ENCODE measurements around the gene PTPN4. TPM values are rescaled to one million over a fixed set of nuclear protein-coding genes. Genes with fewer than 3 reads are reported as not detected.

PTPN4 gene, protein sequence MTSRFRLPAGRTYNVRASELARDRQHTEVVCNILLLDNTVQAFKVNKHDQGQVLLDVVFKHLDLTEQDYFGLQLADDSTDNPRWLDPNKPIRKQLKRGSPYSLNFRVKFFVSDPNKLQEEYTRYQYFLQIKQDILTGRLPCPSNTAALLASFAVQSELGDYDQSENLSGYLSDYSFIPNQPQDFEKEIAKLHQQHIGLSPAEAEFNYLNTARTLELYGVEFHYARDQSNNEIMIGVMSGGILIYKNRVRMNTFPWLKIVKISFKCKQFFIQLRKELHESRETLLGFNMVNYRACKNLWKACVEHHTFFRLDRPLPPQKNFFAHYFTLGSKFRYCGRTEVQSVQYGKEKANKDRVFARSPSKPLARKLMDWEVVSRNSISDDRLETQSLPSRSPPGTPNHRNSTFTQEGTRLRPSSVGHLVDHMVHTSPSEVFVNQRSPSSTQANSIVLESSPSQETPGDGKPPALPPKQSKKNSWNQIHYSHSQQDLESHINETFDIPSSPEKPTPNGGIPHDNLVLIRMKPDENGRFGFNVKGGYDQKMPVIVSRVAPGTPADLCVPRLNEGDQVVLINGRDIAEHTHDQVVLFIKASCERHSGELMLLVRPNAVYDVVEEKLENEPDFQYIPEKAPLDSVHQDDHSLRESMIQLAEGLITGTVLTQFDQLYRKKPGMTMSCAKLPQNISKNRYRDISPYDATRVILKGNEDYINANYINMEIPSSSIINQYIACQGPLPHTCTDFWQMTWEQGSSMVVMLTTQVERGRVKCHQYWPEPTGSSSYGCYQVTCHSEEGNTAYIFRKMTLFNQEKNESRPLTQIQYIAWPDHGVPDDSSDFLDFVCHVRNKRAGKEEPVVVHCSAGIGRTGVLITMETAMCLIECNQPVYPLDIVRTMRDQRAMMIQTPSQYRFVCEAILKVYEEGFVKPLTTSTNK
- total RNA-seq: 10 to 100 TPM; 23.1 to 35.4 (median 30.1) TPM
- long read RNA-seq, donor 1, full-length matches to known transcripts: 2 of 8 reads
- long read RNA-seq, donor 1, partial matches to known transcripts: 1 of 8 reads
- long read RNA-seq, donor 1, other reads (novel, unspliced or antisense): 5 of 8 reads
- long read RNA-seq, donor 2, partial matches to known transcripts: 0 of 4 reads
- long read RNA-seq, donor 2, other reads (novel, unspliced or antisense): 4 of 4 reads

DNA sequence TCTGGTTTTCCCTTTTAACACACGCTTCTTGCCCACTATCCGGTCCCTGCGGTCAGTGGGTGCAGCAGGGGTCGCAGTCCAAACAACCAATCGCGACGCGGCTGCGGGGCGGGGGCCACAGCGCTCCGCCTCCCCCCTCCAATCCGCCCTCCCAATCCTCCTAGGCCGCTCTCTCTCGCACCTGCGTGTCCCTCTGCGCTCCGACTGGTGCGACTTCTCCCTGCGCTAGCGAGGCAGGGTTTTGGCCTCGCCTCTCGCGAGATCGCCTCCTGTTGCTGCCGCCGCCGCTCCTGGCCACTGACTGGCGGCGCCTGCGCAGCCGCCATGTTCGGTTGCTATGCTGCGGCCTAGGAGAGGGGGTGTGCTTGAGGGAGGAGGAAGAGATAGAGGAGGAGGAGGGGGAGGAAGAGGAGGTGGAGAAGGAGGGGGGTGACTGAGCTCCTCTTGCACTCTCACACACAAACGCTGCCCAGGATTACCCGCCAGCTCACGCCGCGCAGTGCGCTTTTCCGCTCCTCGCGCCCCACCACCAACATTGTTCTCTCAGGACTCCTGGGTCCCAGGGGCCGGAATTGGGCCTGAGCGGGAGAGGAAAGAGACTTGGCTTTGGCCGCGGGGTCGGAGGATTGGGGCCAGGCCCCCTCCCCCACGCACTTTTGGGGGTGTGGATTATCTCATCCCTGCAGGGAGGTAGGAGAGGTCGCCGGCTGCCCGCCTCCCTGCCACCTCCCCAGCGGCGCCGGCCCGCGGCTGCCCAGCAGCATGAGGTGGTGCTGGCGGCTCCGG, at the start of gene PTPN4:
TSS of gene PTPN4 (plus strand) at position 472 of the 786 bp plus-strand sequence. CDS start 49,932 bp downstream, outside the sequence.
- H3K9me3 ChIP-seq: no peaks in the 10 kb centered on the region
- intact Hi-C loops (cut with DNase I, micrococcal nuclease): loop anchor here in 1 of 2 donors (10.0 kb wide), 2 partner anchors 65 to 415 kb away; no protein-coding TSS in a partner anchor
- H3K36me3 ChIP-seq (ENCODE audit: low read depth): no peaks in the 10 kb centered on the region
- H3K4me1 ChIP-seq (ENCODE audit: low read depth): peaks cover 6% of the 10 kb centered on the region
- peak; percentile 97 for ATAC-seq
- H3K4me3 ChIP-seq: peak within 1 kb of the TSS; percentile 71
- DNase-seq: peak; percentile 96 to 99 (median 98)
- TF ChIP-seq, protein P1, sequence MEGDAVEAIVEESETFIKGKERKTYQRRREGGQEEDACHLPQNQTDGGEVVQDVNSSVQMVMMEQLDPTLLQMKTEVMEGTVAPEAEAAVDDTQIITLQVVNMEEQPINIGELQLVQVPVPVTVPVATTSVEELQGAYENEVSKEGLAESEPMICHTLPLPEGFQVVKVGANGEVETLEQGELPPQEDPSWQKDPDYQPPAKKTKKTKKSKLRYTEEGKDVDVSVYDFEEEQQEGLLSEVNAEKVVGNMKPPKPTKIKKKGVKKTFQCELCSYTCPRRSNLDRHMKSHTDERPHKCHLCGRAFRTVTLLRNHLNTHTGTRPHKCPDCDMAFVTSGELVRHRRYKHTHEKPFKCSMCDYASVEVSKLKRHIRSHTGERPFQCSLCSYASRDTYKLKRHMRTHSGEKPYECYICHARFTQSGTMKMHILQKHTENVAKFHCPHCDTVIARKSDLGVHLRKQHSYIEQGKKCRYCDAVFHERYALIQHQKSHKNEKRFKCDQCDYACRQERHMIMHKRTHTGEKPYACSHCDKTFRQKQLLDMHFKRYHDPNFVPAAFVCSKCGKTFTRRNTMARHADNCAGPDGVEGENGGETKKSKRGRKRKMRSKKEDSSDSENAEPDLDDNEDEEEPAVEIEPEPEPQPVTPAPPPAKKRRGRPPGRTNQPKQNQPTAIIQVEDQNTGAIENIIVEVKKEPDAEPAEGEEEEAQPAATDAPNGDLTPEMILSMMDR (IDR thresholded peaks at IDR 0.05): no peak

DNA sequence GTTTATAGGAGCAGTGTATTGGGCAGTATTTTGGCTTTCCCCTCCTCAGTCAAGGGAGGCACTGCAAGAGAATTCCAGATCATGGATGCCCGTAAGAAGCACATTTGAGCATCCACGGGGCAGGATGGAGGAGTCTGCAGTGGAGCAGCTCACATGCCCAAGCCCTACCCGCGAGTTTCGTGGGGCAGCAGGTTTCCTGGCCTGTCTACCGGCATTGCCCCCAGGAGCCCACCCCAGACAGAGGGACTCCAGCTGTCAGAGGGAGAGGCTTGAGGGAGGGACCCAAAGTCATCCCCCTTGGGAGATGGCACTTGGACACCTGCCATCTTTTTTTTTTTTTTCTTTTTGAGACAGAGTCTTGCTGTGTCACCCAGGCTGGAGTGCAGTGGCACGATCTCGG, 49.4 kb upstream of the PTPN4 start:
- intact Hi-C loops (cut with DNase I, micrococcal nuclease): no loop called here
- Histone ChIP-seq H3K4me1 (ENCODE audit: low read depth) (no peaks in the 10 kb centered on the region), H3K9me3 (no peaks in the 10 kb centered on the region), H3K4me3 (no peak overlapping the region), H3K36me3 (ENCODE audit: low read depth) (no peaks in the 10 kb centered on the region)
- TF ChIP-seq, protein P1 (IDR thresholded peaks at IDR 0.05): no peak
- ATAC-seq (no peak), DNase-seq (no peak)

DNA sequence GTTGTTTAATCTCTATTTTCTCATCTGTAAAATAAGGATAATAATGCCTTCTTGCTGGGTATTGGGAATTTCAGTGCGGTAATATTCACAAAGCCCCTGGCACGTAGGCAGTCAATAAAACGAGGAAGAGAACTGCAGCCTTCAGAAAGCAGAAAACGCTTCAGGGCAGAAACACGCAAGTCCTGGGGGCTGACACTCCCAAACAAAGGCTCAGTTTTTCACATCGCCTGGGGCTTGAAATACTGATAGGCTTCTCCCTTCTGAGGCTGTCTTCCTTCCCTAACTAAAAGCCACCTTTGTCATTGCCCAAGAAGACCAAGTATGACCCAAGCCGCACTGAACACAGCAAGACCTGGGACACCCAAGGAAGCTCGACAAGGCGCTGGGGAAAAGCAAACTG, 48.4 kb upstream of the PTPN4 start:
- no peaks in the 10 kb centered on the region for H3K4me1 ChIP-seq (ENCODE audit: low read depth)
- TF ChIP-seq, protein P1 (IDR thresholded peaks at IDR 0.05): no peak
- H3K36me3 ChIP-seq (ENCODE audit: low read depth): no peaks in the 10 kb centered on the region
- ATAC-seq: no peak
- H3K9me3 ChIP-seq: no peaks in the 10 kb centered on the region
- intact Hi-C loops (cut with DNase I, micrococcal nuclease): no loop called here
- no peak for DNase-seq
- H3K4me3 ChIP-seq: no peak overlapping the region

DNA sequence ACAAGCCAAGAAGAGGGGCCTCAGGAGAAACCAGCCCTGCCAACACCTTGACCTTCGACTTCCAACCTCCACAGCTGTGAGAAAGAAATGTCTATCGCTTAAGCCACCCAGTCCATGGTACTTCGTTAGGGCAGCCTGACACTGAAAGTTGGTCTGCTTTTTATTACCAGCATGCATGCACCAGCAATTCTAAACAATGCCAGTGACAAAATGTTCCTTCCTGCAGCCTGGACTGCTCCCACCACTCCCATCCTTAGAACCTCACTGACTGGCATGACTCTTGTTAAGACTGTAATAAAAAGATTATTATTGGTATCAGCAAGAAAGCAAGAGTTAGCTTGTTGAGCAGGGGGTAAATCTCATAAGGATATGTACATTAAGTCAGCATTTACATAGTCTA, 47.2 kb upstream of the PTPN4 start:
- no peak for DNase-seq

More for the DNA sequence above, 47.2 kb upstream of the PTPN4 start:
- TF ChIP-seq, protein P1 (IDR thresholded peaks at IDR 0.05): no peak
- Histone ChIP-seq H3K36me3 (ENCODE audit: low read depth) (no peaks in the 10 kb centered on the region), H3K4me1 (ENCODE audit: low read depth) (no peaks in the 10 kb centered on the region), H3K4me3 (no peak overlapping the region), H3K9me3 (no peaks in the 10 kb centered on the region)
- intact Hi-C loops (cut with DNase I, micrococcal nuclease): no loop called here
- no peak for ATAC-seq

All from mucosa of descending colon (tissue), 3 donors.